GM11168 (cell line): Measurements from ENCODE around the gene CDK9.
"Not testable (repeated sequence)": the region's sequence is repeated elsewhere in the genome, so short reads cannot be mapped to it uniquely, and the experiment has no call there.

Experiments
- in situ Hi-C: fragments of 300-500 bp; cut with MboI; formaldehyde crosslinking; loops from one replicate; pipeline ENCODE4 v1.12.0; 2022; ENCODE audit warnings: low sequenced_read_pairs; ENCODE audit not compliant: unreplicated experiment

CDK9 gene

GRCh38 chr9:127778280-127779135 lies 7.3 kb upstream of the CDK9 start, which contains the start of gene SH2D3C:
Gene SH2D3C, minus strand, starts transcription at chr9:127778666. Its CDS starts 39 bp downstream, at chr9:127778627.
- in situ Hi-C loops, result no loop called here

GRCh38 chr9:127779136-127779981 lies 6.5 kb upstream of the CDK9 start:
- in situ Hi-C loops, result no loop called here

GRCh38 chr9:127780126-127780885 lies 5.5 kb upstream of the CDK9 start:
- in situ Hi-C loops, result no loop called here

- in situ Hi-C loops, result not testable (repeated sequence)
Measured at GRCh38 chr9:127780909-127781308, 4.9 kb upstream of the CDK9 start.

- in situ Hi-C loops, result no loop called here
Measured at GRCh38 chr9:127781806-127782205, 4.0 kb upstream of the CDK9 start.

GRCh38 chr9:127783111-127784008 lies 2.5 kb upstream of the CDK9 start:
- in situ Hi-C loops, result no loop called here

- in situ Hi-C loops, result loop anchor here (5.0 kb wide), 1 partner anchor 142 kb away; no protein-coding TSS in a partner anchor
Measured at GRCh38 chr9:127785023-127785932, 556 bp upstream of the CDK9 start.

- in situ Hi-C loops, result loop anchor here (5.0 kb wide), 1 partner anchor 141 kb away; no protein-coding TSS in a partner anchor
Measured at GRCh38 chr9:127786773-127787104, 905 bp downstream of the CDK9 start.

- in situ Hi-C loops, result loop anchor here (5.0 kb wide), 1 partner anchor 139 kb away; no protein-coding TSS in a partner anchor
Measured at GRCh38 chr9:127788337-127789011, 2.6 kb downstream of the CDK9 start.

- in situ Hi-C loops, result loop anchor here (5.0 kb wide), 1 partner anchor 138 kb away; no protein-coding TSS in a partner anchor
Measured at GRCh38 chr9:127789179-127789578, 3.3 kb downstream of the CDK9 start.

- in situ Hi-C loops, result no loop called here
Measured at GRCh38 chr9:127790094-127790855, 4.4 kb downstream of the CDK9 start.

GRCh38 chr9:127791085-127791484 lies 5.3 kb downstream of the CDK9 start:
- in situ Hi-C loops, result no loop called here

GRCh38 chr9:127792417-127793031 lies 6.7 kb downstream of the CDK9 start:
- in situ Hi-C loops, result no loop called here

GRCh38 chr9:127793093-127793708 lies 7.4 kb downstream of the CDK9 start:
- in situ Hi-C loops, result no loop called here

- in situ Hi-C loops, result no loop called here
Measured at GRCh38 chr9:127794001-127794791, 8.4 kb downstream of the CDK9 start.
